Esophagus squamous epithelium (tissue), 4 donors: ENCODE results near the gene SH3BP5L.

ENCODE experiments used
- CTCF ChIP-seq, 6 experiments: fragments of 450-650 bp in 4 of 6; fragments of 200-600 bp in 2 of 6; sonication (generic) in 2 of 6; IDR thresholded peaks; one replicate each; pipeline ENCODE4 v1.5.1; 2016 to 2019; ENCODE audit warnings: antibody characterized with exemption in 6 of 6, mild to moderate bottlenecking in 4 of 6, moderate library complexity in 4 of 6
- POLR2A ChIP-seq, 4 donors: fragments of 450-650 bp; IDR thresholded peaks; one replicate each; pipeline ENCODE4 v1.6.1; 2017; ENCODE audit warnings: antibody characterized with exemption in 4 of 4, mild to moderate bottlenecking in 4 of 4, moderate library complexity in 3 of 4

- TF ChIP-seq POLR2A (IDR thresholded peaks at IDR 0.05): no peak
- no peak for TF ChIP-seq CTCF (IDR thresholded peaks at IDR 0.05)
These were observed 14.8 kb downstream of the SH3BP5L start for GRCh38 chr1:248810727-248811513.
